Epithelial cell of esophagus (primary cell): ENCODE data around the gene FYB1.

Source experiments
- DNase-seq: peaks from one replicate; pipeline ENCODE4 v3.0.0; 2010; ENCODE audit warnings: low read depth
- H3K4me3 ChIP-seq: 2 replicates; pipeline ENCODE4 v1.5.1; 2011; ENCODE audit warnings: mild to moderate bottlenecking, low read length, control low read depth
- CTCF ChIP-seq: IDR thresholded peaks from 2 replicates; pipeline ENCODE4 v1.5.1; 2011; ENCODE audit warnings: low read depth, mild to moderate bottlenecking, low read length, control low read depth, inconsistent platforms; ENCODE audit not compliant: insufficient read depth; ENCODE audit errors: missing control alignments

FYB1 gene

GRCh38 chr5:39137819-39138451, 81.4 kb downstream of the FYB1 start:
- TF ChIP-seq CTCF = peak; percentile 29
- no peak overlapping the region for H3K4me3 ChIP-seq
- DNase-seq = peak; percentile 53

- no peak overlapping the region for H3K4me3 ChIP-seq
- no peak for TF ChIP-seq CTCF
- no peak for DNase-seq
Measured at GRCh38 chr5:39137391-39137790, 82.0 kb downstream of the FYB1 start.

- DNase-seq = no peak
- TF ChIP-seq CTCF = no peak
- no peak overlapping the region for H3K4me3 ChIP-seq
Measured at GRCh38 chr5:39132792-39133191, 86.6 kb downstream of the FYB1 start.

GRCh38 chr5:39132128-39132447, 87.3 kb downstream of the FYB1 start:
- no peak for TF ChIP-seq CTCF
- no peak overlapping the region for H3K4me3 ChIP-seq
- DNase-seq = no peak

GRCh38 chr5:39131210-39132127, 87.9 kb downstream of the FYB1 start:
- H3K4me3 ChIP-seq = no peak overlapping the region
- DNase-seq = no peak
- TF ChIP-seq CTCF = no peak

GRCh38 chr5:39130716-39131115, 88.6 kb downstream of the FYB1 start:
- TF ChIP-seq CTCF = no peak

More at GRCh38 chr5:39130716-39131115, 88.6 kb downstream of the FYB1 start:
- H3K4me3 ChIP-seq = no peak overlapping the region
- no peak for DNase-seq
